GM12874 (cell line): ENCODE measurements around the gene PAPPA2.

ENCODE experiments used
- CTCF ChIP-seq: IDR thresholded peaks from 2 replicates; pipeline ENCODE4 v1.5.1; 2011; ENCODE audit warnings: low read depth, mild to moderate bottlenecking, control low read depth, low read length, moderate library complexity; ENCODE audit not compliant: insufficient read depth

The PAPPA2 gene

GRCh38 chr1:176448340-176448739 lies 14.6 kb upstream of the PAPPA2 start:
- TF ChIP-seq CTCF = no peak

GRCh38 chr1:176450526-176450925 lies 12.4 kb upstream of the PAPPA2 start:
- no peak for TF ChIP-seq CTCF

- no peak for TF ChIP-seq CTCF
Measured at GRCh38 chr1:176456795-176457194, 6.2 kb upstream of the PAPPA2 start.

GRCh38 chr1:176460544-176461336 lies 2.2 kb upstream of the PAPPA2 start:
- no peak for TF ChIP-seq CTCF

- no peak for TF ChIP-seq CTCF
Measured at GRCh38 chr1:176461576-176461975, 1.4 kb upstream of the PAPPA2 start.

GRCh38 chr1:176466514-176466913 lies 3.5 kb downstream of the PAPPA2 start:
- TF ChIP-seq CTCF = peak; percentile 51

- no peak for TF ChIP-seq CTCF
Measured at GRCh38 chr1:176469450-176470010, 6.6 kb downstream of the PAPPA2 start.
